LHCN-M2 (cell line): Measurements from ENCODE around the gene KCTD3. TPM values are rescaled to one million over a fixed set of nuclear protein-coding genes. Genes with fewer than 3 reads are reported as not detected.

Source experiments
- DNase-seq: peaks from one replicate; pipeline ENCODE4 v3.0.0-alpha.2; 2012; ENCODE audit warnings: low read depth
- total RNA-seq: library from RNA; depleted of rRNA; stranded (reverse); fragments of >200 nt; gene quantifications from 2 replicates; pipeline ENCODE4 v1.2.3, GENCODE V29; 2014

Gene KCTD3
- total RNA-seq, 1 experiment from 2014 or later: 42.1 TPM

DNA sequence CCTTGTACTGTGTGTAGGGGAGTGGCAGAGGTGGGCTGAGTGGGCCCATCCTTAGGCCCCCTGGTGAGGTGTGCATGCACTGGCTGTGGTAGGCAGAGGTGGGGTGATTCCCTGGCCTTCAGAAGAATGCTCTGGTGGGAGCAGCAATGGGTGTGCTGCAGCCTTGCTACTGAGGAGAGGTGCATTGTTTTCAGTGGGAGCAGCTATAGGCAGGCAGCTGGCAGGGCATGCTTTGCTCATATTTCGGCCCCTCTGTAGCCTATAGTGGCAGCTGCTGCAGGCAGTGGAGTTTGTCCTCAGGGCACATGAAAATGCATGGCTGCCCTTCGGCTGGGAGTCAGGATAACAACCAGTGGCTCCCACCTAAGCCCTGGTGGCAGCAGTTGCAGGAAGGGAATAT is 10.1 kb upstream of the KCTD3 start:
- DNase-seq: no peak

- no peak for DNase-seq
Observed at GRCh38 chr1:215557504-215557903, 9.6 kb upstream of the KCTD3 start.

DNA sequence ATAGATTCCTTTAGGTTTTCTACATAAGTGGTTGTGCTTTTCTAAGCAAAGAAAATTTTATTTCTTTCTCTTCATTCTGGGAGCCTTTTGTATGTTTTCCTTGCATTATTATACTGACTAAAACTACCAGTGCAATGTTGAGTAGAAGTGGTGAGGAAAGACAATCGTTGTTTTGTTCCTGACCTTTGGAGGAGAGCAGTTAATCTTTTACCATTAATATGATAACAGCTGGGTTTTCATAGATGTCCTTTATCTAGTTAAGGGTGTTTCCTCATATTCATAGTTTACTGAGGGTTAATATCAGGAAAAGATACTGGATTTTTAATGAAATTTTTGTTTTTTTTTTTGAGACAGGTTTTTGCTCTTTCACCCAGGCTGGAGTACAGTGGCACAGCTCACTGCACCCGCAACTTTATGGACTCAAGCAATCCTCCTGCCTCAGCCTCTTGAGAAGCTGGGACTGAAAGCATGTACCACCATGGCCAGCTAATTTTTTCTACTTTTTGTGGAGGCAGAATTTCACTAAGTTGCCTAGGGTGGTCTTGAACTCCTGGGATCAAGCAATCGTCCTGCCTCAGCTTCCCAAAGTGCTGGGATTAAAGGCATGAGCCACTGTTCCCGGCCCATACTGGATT is 9.0 kb upstream of the KCTD3 start:
- no peak for DNase-seq

DNA sequence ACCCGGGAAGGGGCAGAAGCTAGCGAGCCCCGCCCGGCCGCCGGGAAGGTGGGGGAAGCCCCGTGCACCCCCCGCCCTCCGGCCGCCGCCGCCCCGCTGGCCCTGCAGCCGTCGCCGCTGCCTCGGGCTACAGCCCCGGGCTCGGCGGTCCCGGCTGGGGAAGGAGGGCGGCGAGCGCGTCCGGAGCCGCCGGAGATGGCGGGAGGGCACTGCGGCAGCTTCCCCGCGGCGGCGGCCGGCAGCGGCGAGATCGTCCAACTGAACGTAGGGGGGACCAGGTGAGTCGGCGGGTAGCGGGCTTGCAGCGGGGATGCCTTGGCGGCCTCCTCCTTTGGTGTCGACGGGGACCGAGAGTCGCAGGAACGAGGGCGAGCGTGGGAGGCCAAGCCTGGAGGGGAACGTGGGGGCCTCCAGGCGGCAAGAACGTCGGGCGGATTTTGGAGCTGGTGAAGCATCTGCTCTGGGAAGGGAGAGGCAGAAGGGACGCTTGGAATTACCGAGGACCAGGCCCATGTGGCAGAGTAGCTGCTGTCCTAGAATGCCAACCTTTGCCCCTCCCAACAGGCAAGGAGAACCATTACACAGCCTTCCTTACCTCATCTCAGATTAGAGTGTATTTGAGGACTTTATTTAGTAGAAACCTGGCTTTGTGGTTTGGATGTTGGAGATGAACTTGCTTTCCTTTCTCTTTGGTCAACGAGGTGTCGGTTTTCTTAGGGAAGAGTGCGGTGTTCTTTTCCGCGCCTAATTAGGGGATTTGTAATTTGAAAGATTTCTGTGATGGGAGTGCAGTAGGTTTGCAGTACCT is 591 bp downstream of the KCTD3 start:
- DNase-seq: peak; percentile 70

DNA sequence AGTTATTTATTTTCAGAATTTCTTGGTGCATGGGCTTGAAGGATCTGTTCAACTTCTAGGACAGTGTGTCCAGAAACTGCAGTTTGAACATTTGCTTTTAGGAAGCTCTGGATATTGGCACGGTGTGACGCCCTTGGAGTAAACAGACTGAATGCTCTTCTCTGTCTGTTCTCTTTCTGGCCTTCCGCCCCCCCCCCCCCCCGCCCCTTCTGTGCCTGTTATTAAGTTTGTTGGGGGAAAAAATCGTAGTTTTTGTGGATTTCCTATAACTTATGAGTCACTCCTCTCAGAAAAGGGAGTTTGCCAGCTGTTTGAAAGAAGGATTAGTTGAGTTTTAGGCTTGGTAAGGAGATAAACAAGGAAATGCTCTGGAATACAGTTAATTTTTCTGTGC is 1.2 kb downstream of the KCTD3 start:
- peak; percentile 87 for DNase-seq

GRCh38 chr1:215569986-215570824 is 3.1 kb downstream of the KCTD3 start:
- DNase-seq: peak; percentile 62

- DNase-seq: no peak
Observed at GRCh38 chr1:215581896-215582295, 14.8 kb downstream of the KCTD3 start.

- no peak for DNase-seq
Observed at GRCh38 chr1:215583185-215583749, 16.2 kb downstream of the KCTD3 start.

DNA sequence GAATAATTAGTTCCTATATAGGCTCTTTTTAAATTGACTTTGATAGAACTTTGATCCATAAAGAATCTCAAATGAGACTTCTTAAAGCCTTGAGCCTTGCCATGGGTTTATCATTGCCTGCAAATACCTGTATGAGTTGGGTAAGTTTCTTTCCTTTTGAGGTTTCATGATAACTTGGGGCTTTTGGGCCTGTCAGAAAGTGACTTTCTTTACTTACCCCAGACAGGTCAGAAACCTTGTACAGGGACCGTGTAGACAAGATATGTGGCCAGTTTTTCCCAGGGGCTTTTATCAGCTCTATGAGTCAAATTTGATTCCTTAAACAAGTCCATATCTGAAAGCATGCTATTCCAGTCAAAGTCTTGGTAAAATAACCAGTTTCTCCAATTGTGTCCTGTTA is 17.3 kb downstream of the KCTD3 start:
- no peak for DNase-seq

DNA sequence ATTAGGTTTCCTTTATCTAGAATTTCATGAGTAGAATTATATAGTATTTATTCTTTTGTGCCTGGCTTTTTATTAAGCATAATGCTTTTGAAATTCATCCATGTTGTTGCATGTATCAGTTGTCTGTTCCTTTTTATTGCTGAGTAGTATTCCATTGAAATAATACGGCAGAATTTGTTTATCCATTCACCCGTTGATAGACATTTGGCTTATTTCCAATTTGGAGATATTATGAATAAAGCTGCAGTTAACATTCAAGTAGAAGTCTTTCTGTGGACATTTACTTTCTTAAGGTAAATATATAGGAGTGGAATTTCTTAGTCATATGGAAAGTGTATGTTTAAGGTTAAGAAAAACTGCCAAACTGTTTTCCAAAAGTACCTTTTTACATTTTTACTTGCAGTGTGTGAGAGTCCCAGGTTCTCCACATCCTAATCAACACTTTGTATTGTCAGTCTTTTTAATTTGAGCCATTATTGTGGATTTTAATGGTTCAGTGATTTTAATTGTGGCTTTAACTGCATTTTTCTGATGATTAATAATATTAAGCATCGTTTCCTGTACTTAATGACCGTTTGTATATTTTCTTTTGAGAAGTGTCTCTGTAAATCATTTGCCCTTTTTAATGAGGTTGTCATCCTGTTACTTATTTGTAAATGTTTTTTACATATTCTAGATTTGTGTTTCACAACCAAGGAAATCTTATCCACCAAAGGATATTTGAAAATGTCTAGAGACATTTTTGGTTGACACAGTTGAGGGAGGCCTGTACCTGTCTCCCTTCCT is 22.7 kb downstream of the KCTD3 start:
- DNase-seq: no peak

DNA sequence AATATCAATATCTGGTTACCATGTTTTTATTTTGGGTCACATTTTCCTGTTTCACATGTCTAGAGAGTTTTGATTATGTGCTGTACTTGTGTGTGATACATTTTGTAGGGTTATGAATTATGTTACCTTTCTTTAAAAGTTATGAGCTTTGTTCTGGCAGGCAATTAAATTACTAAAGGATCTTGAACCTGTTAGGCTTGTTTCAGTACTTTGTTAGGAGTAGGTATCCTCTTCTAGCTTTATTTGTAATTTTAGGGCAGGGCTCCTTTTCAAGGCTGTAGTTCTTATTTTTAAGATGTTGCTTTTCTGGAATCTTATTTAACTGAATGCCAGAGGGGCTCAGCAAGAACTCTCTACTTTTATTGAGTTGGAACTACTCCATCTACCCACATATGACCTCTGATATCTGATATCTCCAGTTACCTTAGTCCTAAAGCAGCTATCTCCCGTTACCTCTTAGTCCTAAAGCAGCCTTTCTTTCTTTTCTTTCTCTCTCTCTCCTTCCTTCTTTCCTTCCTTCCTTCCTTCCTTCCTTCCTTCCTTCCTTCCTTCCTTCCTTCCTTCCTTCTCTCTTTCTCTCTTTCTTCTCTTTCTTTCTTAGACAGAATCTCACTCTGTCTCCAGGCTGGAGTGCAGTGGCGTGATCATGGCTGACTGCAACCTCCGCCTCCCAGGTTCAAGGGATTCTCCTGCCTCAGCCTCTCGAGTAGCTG is 23.8 kb downstream of the KCTD3 start:
- DNase-seq: no peak

DNA sequence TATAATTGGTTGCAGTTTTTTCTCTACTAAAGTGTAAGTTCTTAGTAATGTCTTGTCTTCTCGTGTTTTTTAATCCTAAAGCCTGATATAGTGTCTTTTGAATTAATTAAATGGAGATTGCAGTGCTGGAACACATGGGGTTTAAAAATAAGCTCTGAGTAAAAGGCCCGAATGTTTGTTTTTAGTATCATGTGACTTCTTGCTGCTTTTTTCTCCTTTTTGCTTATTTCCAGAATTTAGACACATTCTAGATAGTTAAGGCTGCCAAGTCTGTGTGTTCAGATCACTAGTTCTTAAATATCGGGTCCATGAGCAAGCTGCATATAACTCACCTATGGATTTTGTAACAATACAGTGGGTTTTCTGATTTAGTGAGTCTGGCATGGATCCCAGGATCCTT is 27.5 kb downstream of the KCTD3 start:
- peak; percentile 22 for DNase-seq

DNA sequence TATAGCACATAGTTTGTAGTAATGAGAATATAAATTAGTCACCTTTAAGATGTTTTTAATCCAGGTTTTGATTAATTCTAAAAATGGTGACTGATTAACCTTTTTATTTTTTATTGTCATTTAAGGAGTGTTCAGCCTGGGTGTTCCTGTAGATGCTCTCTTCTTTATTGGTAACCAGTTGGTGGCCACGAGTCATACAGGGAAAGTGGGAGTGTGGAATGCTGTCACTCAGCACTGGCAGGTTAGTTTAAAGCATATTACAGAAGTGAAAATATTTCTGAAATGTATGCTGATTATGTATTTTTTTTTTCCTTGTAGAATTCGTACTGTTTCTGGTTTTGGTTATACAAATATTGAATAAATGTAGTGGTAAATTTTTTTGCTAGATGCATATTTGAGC is 28.1 kb downstream of the KCTD3 start:
- peak; percentile 13 for DNase-seq

- no peak for DNase-seq
Observed at GRCh38 chr1:215597961-215598360, 30.9 kb downstream of the KCTD3 start.

DNA sequence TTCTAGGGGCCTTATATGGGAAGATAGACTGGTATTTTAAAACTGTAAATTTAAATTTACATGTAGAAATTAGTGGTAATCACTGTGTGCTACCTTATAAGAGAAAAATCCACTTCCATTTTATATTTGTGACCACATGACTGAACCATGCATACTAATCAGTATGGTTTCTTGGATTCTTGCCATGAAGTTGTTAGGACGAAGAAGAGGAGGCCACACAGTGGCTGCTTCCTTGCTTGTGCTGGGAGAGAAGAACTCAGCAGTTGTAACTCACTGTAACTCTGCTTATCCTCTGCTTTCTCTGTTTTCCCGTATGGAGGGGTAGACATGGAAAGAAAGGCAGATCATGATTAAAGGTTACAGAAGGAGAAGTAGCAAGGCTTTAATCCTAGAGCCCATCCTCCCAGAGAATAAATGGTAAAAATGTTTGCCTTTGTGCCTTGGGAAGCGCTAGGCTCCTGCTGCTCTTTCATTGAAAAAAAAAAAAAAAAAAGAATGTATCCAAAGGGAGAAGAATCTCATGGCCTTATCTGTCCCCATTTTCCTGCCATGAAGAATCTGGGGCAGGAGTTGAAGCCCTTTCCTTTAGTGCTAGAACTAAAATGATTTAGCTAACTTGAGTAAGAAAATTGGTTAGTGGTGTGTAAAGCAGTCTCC is 32.4 kb downstream of the KCTD3 start:
- DNase-seq: peak; percentile 3

- no peak for DNase-seq
Observed at GRCh38 chr1:215600258-215600792, 33.2 kb downstream of the KCTD3 start.

DNA sequence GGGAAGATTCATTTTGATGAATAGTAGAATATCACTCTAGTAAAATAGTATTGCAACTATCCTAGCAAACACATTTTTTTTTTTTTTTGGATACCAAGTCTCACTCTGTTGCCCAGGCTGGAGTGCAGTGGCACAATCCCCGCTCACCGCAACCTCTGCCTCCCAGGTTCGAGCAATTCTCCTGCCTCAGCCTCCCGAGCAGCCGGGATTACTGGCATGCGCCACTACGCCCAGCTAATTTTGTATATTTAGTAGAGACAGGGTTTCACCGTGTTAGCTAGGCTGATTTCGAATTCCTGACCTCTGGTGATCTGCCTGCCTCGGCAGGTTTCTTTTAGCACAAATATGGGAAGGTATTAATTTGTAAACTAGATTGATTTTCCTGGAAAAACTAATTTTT is 33.8 kb downstream of the KCTD3 start:
- no peak for DNase-seq

GRCh38 chr1:215601276-215601675 is 34.2 kb downstream of the KCTD3 start:
- no peak for DNase-seq

GRCh38 chr1:215603319-215603718 is 36.2 kb downstream of the KCTD3 start:
- no peak for DNase-seq
